Suprapubic skin (tissue), 3 donors: ENCODE measurements around the gene TMEM131L.

ENCODE experiments used
- CTCF ChIP-seq, 2 donors: fragments of 200-600 bp in 1 of 2; fragments of 450-650 bp in 1 of 2; sonication (generic) in 1 of 2; IDR thresholded peaks; one replicate each; pipeline ENCODE4 v1.5.1; 2016 to 2019; ENCODE audit warnings: antibody characterized with exemption in 2 of 2, mild to moderate bottlenecking in 1 of 2, moderate library complexity in 1 of 2
- POLR2A ChIP-seq, 2 donors: fragments of 450-650 bp; IDR thresholded peaks; one replicate each; pipeline ENCODE4 v1.6.1; 2017; ENCODE audit warnings: antibody characterized with exemption in 2 of 2, mild to moderate bottlenecking in 2 of 2, moderate library complexity in 2 of 2

GRCh38 chr4:153467897-153468262 lies 1.7 kb downstream of the TMEM131L start:
- TF ChIP-seq CTCF (IDR thresholded peaks at IDR 0.05) (no peak), POLR2A (IDR thresholded peaks at IDR 0.05) (no peak)
